ENCODE measurements around the gene ZNF865. TPM values are rescaled to one million over a fixed set of nuclear protein-coding genes. Genes with fewer than 3 reads are reported as not detected.

The ZNF865 gene
- total RNA-seq, 3 donors from 2014 or later (not counting 1 experiment from before 2014, with no cell fraction given), result 18.5 to 22.1 (median 20.9) TPM

- intact Hi-C loops (cut with micrococcal nuclease), result loop anchor here (2.0 to 5.0 kb wide), 2 partner anchors 37 to 63 kb away; partner anchors contain the start of genes ZNF579 and ZNF865
- Histone ChIP-seq H3K27ac (ENCODE audit: low read length) (peak overlapping the region; percentile 48), H3K27me3 (ENCODE audit: control insufficient read depth, insufficient read depth, low read length) (no peaks in the 10 kb centered on the region), H3K9me3 (ENCODE audit: control insufficient read depth, insufficient read depth, low read length) (no peaks in the 10 kb centered on the region), H3K4me1 (ENCODE audit: control insufficient read depth, insufficient read depth, low read length) (peaks cover 69% of the 10 kb centered on the region), H3K36me3 (ENCODE audit: control insufficient read depth, insufficient read depth, low read length) (peaks cover 13% of the 10 kb centered on the region), H3K4me3 (ENCODE audit: low read length) (peak overlapping the region; percentile 63)
- peak overlapping the region; percentile 96 for H3K4me3 Mint-ChIP-seq
- H3K27ac Mint-ChIP-seq, result peak overlapping the region; percentile 80 to 96
- no peak for TF ChIP-seq CTCF (IDR thresholded peaks at IDR 0.05)
- ATAC-seq (no peak), DNase-seq (no peak)
- no peaks in the 10 kb centered on the region for H3K36me3 Mint-ChIP-seq
- under 1% methylated on average over 15 of the region's 15 CpGs for WGBS (ENCODE audit: insufficient coverage)
- H3K9me3 Mint-ChIP-seq, result no peaks in the 10 kb centered on the region
- peaks cover 33 to 55% of the 10 kb centered on the region in 2 donors for H3K4me1 Mint-ChIP-seq
- H3K27me3 Mint-ChIP-seq (ENCODE audit: low read depth in 2 of 2), result no peaks in the 10 kb centered on the region
Measured at GRCh38 chr19:55643887-55644176, 38.4 kb downstream of the ZNF865 start.

DNA sequence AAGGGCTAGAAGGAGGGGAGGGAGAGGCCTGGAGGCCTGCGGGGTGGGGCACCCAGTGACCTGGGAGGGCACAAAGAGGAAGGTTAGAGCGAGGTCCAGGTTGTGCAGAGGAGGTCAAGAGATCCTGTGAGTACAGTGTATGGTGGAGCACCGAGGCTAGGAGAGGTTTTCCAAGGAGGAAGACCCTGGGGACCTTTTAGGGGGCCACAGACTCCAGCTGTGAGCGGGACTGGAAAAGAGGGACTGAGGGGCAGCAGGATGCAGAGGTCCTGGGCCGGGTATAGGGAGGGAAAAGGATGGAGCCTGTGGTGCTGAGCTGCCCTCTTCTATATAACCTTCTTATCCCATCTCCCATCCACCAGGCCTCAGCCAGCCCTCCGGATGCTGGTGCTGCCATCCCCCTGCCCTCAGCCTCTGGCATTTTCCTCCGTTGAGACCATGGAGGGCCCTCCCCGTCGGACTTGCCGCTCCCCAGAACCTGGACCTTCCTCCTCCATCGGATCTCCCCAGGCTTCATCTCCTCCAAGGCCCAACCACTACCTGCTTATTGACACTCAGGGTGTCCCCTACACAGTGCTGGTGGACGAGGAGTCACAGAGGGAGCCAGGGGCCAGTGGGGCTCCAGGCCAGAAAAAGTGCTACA lies 38.9 kb downstream of the ZNF865 start:
- Mint-ChIP-seq H3K9me3 (no peaks in the 10 kb centered on the region), H3K4me1 (peaks cover 33 to 57% of the 10 kb centered on the region in 2 donors), H3K27ac (peak overlapping the region; percentile 80 to 96), H3K36me3 (no peaks in the 10 kb centered on the region), H3K27me3 (ENCODE audit: low read depth in 2 of 2) (no peaks in the 10 kb centered on the region), H3K4me3 (peak overlapping the region; percentile 96)
- Histone ChIP-seq H3K4me3 (ENCODE audit: low read length) (peak overlapping the region; percentile 63), H3K27ac (ENCODE audit: low read length) (peak overlapping the region; percentile 48), H3K36me3 (ENCODE audit: control insufficient read depth, insufficient read depth, low read length) (peaks cover 13% of the 10 kb centered on the region), H3K27me3 (ENCODE audit: control insufficient read depth, insufficient read depth, low read length) (no peaks in the 10 kb centered on the region), H3K4me1 (ENCODE audit: control insufficient read depth, insufficient read depth, low read length) (peaks cover 69% of the 10 kb centered on the region), H3K9me3 (ENCODE audit: control insufficient read depth, insufficient read depth, low read length) (no peaks in the 10 kb centered on the region)
- no peak for ATAC-seq
- intact Hi-C loops (cut with micrococcal nuclease), result loop anchor here (5.0 kb wide), 1 partner anchor 37 kb away; the partner anchor contains the start of gene ZNF865
- no peak for TF ChIP-seq CTCF (IDR thresholded peaks at IDR 0.05)
- no peak for DNase-seq
- WGBS (ENCODE audit: insufficient coverage), result 61% methylated on average over 11 of the region's 12 CpGs

GRCh38 chr19:55644842-55645511 lies 39.5 kb downstream of the ZNF865 start:
- 89% methylated on average over 28 of the region's 28 CpGs for WGBS (ENCODE audit: insufficient coverage)
- H3K4me1 Mint-ChIP-seq, result peaks cover 33 to 58% of the 10 kb centered on the region in 2 donors
- H3K36me3 Mint-ChIP-seq, result no peaks in the 10 kb centered on the region

More at GRCh38 chr19:55644842-55645511, 39.5 kb downstream of the ZNF865 start:
- no peak for TF ChIP-seq CTCF (IDR thresholded peaks at IDR 0.05)
- intact Hi-C loops (cut with micrococcal nuclease), result loop anchor here (5.0 kb wide), 1 partner anchor 38 kb away; the partner anchor contains the start of gene ZNF865
- no peak overlapping the region for H3K4me3 ChIP-seq (ENCODE audit: low read length)
- H3K4me1 ChIP-seq (ENCODE audit: control insufficient read depth, insufficient read depth, low read length), result peaks cover 66% of the 10 kb centered on the region
- Mint-ChIP-seq H3K27ac (peak overlapping the region; percentile 80 to 96), H3K9me3 (no peaks in the 10 kb centered on the region), H3K4me3 (peak overlapping the region; percentile 96), H3K27me3 (ENCODE audit: low read depth in 2 of 2) (peaks cover 0 to 3% of the 10 kb centered on the region in 2 donors)
- peaks cover 13% of the 10 kb centered on the region for H3K36me3 ChIP-seq (ENCODE audit: control insufficient read depth, insufficient read depth, low read length)
- H3K27me3 ChIP-seq (ENCODE audit: control insufficient read depth, insufficient read depth, low read length), result no peaks in the 10 kb centered on the region
- H3K9me3 ChIP-seq (ENCODE audit: control insufficient read depth, insufficient read depth, low read length), result no peaks in the 10 kb centered on the region
- ATAC-seq (no peak), DNase-seq (no peak)
- no peak overlapping the region for H3K27ac ChIP-seq (ENCODE audit: low read length)

All from natural killer cell (primary cell).